ENCODE results near the gene CCDC68. TPM values are rescaled to one million over a fixed set of nuclear protein-coding genes. Genes with fewer than 3 reads are reported as not detected.
"Not testable (repeated sequence)": the region's sequence is repeated elsewhere in the genome, so short reads cannot be mapped to it uniquely, and the experiment has no call there.

CCDC68 gene
- total and polyA plus RNA-seq, 3 donors from 2014 or later, result 8.5 to 54.1 (median 35.7) TPM

GRCh38 chr18:54975598-54975997, 16.3 kb upstream of the CCDC68 start:
- Histone ChIP-seq H3K27me3 (no peaks in the 10 kb centered on the region), H3K4me1 (no peaks in the 10 kb centered on the region), H3K9me3 (no peaks in the 10 kb centered on the region), H3K36me3 (ENCODE audit: low read depth, missing control alignments) (no peaks in the 10 kb centered on the region), H3K27ac (no peak overlapping the region), H3K4me3 (no peak overlapping the region)
- DNase-seq, result no peak
- no peak for TF ChIP-seq CTCF (IDR thresholded peaks at IDR 0.05)
- TF ChIP-seq POLR2A (IDR thresholded peaks at IDR 0.05), result no peak
- WGBS, 2 donors, result 93% methylated on average over 2 of the region's 2 CpGs
- intact Hi-C loops (cut with DNase I; ENCODE audit: low total_unique reads), result no loop called here

- no peak overlapping the region for H3K27ac ChIP-seq
- H3K4me1 ChIP-seq, result no peaks in the 10 kb centered on the region
- no peaks in the 10 kb centered on the region for H3K9me3 ChIP-seq
- 90 to 94% methylated on average over 7 of the region's 7 CpGs for WGBS, 2 donors
- DNase-seq, result no peak
- intact Hi-C loops (cut with DNase I; ENCODE audit: low total_unique reads), result no loop called here
- H3K27me3 ChIP-seq, result no peaks in the 10 kb centered on the region
- H3K4me3 ChIP-seq, result no peak overlapping the region
- no peak for TF ChIP-seq CTCF (IDR thresholded peaks at IDR 0.05)
- no peak for TF ChIP-seq POLR2A (IDR thresholded peaks at IDR 0.05)
- H3K36me3 ChIP-seq (ENCODE audit: low read depth, missing control alignments), result no peaks in the 10 kb centered on the region
These were observed 13.8 kb upstream of the CCDC68 start for GRCh38 chr18:54973046-54973445.

- no peaks in the 10 kb centered on the region for H3K27me3 ChIP-seq
- no peak overlapping the region for H3K4me3 ChIP-seq
- H3K4me1 ChIP-seq, result no peaks in the 10 kb centered on the region
- H3K9me3 ChIP-seq, result no peaks in the 10 kb centered on the region
- H3K27ac ChIP-seq, result no peak overlapping the region
- 59 to 77% methylated on average over 5 of the region's 5 CpGs for WGBS, 2 donors
- no peak for DNase-seq
- intact Hi-C loops (cut with DNase I; ENCODE audit: low total_unique reads), result no loop called here
- no peaks in the 10 kb centered on the region for H3K36me3 ChIP-seq (ENCODE audit: low read depth, missing control alignments)
- TF ChIP-seq CTCF (IDR thresholded peaks at IDR 0.05) (no peak), POLR2A (IDR thresholded peaks at IDR 0.05) (no peak)
These were observed 9.5 kb upstream of the CCDC68 start for GRCh38 chr18:54968807-54969206.

- intact Hi-C loops (cut with DNase I; ENCODE audit: low total_unique reads); H3K27me3 ChIP-seq; H3K27ac ChIP-seq; H3K36me3 ChIP-seq (ENCODE audit: low read depth, missing control alignments); H3K4me1 ChIP-seq; DNase-seq; H3K4me3 ChIP-seq; H3K9me3 ChIP-seq: not testable (repeated sequence)
- WGBS, 2 donors, result 78 to 85% methylated on average over 9 of the region's 9 CpGs
These were observed 9.0 kb upstream of the CCDC68 start for GRCh38 chr18:54968237-54968636.

- TF ChIP-seq POLR2A (IDR thresholded peaks at IDR 0.05) (no peak), CTCF (IDR thresholded peaks at IDR 0.05) (no peak)
- Histone ChIP-seq H3K9me3 (no peaks in the 10 kb centered on the region), H3K27ac (no peak overlapping the region), H3K36me3 (ENCODE audit: low read depth, missing control alignments) (no peaks in the 10 kb centered on the region), H3K4me3 (no peak overlapping the region), H3K4me1 (no peaks in the 10 kb centered on the region), H3K27me3 (no peaks in the 10 kb centered on the region)
- DNase-seq, result no peak
- WGBS, 2 donors, result 85 to 91% methylated on average over 4 of the region's 4 CpGs
- intact Hi-C loops (cut with DNase I; ENCODE audit: low total_unique reads), result no loop called here
These were observed 8.5 kb upstream of the CCDC68 start for GRCh38 chr18:54967786-54968185.

Measured in testis (tissue), 3 donors.